Neural progenitor cell (in vitro differentiated cells): ENCODE measurements around the gene C1orf74. TPM values are rescaled to one million over a fixed set of nuclear protein-coding genes. Genes with fewer than 3 reads are reported as not detected.

Experiments used
- DNase-seq: peaks from one replicate; pipeline ENCODE4 v3.0.0-alpha.2; 2016; ENCODE audit warnings: low spot score
- H2AFZ ChIP-seq: fragments of 200-600 bp; sonication (generic); replicated peaks from 2 replicates; pipeline ENCODE4 v1.6.1; 2016; ENCODE audit warnings: antibody characterized with exemption
- H3F3A ChIP-seq: fragments of 200-600 bp; sonication (generic); 2 replicates; pipeline ENCODE4 v1.6.1; 2016; ENCODE audit warnings: antibody characterized with exemption, low read depth
- H3K27ac ChIP-seq: fragments of 200-600 bp; sonication (generic); 2 replicates; pipeline ENCODE4 v1.5.1; 2016; ENCODE audit warnings: mild to moderate bottlenecking
- H3K27me3 ChIP-seq: fragments of 200-600 bp; sonication (generic); 2 replicates; pipeline ENCODE4 v1.6.1; 2016; ENCODE audit warnings: mild to moderate bottlenecking, moderate library complexity
- H3K36me3 ChIP-seq: fragments of 200-600 bp; sonication (generic); 2 replicates; pipeline ENCODE4 v1.5.1; 2016
- H3K4me1 ChIP-seq: fragments of 200-600 bp; sonication (generic); 2 replicates; pipeline ENCODE4 v1.6.1; 2016; ENCODE audit warnings: mixed run types
- H3K4me2 ChIP-seq: fragments of 200-600 bp; sonication (generic); 2 replicates; pipeline ENCODE4 v1.6.1; 2016
- H3K4me3 ChIP-seq: fragments of 200-600 bp; sonication (generic); 2 replicates; pipeline ENCODE4 v1.5.1; 2016
- H3K79me2 ChIP-seq: fragments of 200-600 bp; sonication (generic); 2 replicates; pipeline ENCODE4 v1.6.1; 2016; ENCODE audit warnings: low read depth
- H3K9ac ChIP-seq: fragments of 200-600 bp; sonication (generic); 2 replicates; pipeline ENCODE4 v1.6.1; 2016
- H3K9me3 ChIP-seq: fragments of 200-600 bp; sonication (generic); 2 replicates; pipeline ENCODE4 v1.5.1; 2016; ENCODE audit warnings: low read depth
- H4K20me1 ChIP-seq: fragments of 200-600 bp; sonication (generic); 2 replicates; pipeline ENCODE4 v1.6.1; 2016; ENCODE audit warnings: low read depth
- H3K27ac Mint-ChIP-seq: 3 replicates; pipeline ENCODE4 v1.8.0; 2021; ENCODE audit warnings: mixed read lengths
- H3K27me3 Mint-ChIP-seq: 2 replicates; pipeline ENCODE4 v1.8.0; 2022; ENCODE audit warnings: low read depth, mild to moderate bottlenecking, inconsistent platforms, moderate library complexity, mixed read lengths; ENCODE audit not compliant: insufficient read depth
- H3K36me3 Mint-ChIP-seq: 3 replicates; pipeline ENCODE4 v1.8.0; 2021; ENCODE audit warnings: mixed read lengths
- H3K4me1 Mint-ChIP-seq: 3 replicates; pipeline ENCODE4 v1.8.0; 2021; ENCODE audit warnings: mixed read lengths
- H3K4me3 Mint-ChIP-seq: 3 replicates; pipeline ENCODE4 v1.8.0; 2021; ENCODE audit warnings: mild to moderate bottlenecking, moderate library complexity, mixed read lengths
- H3K9me3 Mint-ChIP-seq: 3 replicates; pipeline ENCODE4 v1.8.0; 2020; ENCODE audit warnings: mixed read lengths
- EZH2 ChIP-seq: fragments of 200-600 bp; sonication (generic); IDR thresholded peaks from 2 replicates; pipeline ENCODE4 v1.6.1; 2017; ENCODE audit warnings: antibody characterized with exemption, mild to moderate bottlenecking, moderate library complexity
- EZH2phosphoT487 ChIP-seq: fragments of 200-600 bp; sonication (generic); IDR thresholded peaks from 2 replicates; pipeline ENCODE4 v1.6.1; 2017; ENCODE audit warnings: antibody characterized with exemption
- total RNA-seq: library from RNA; depleted of rRNA; stranded (reverse); fragments of >200 nt; gene quantifications from 2 replicates; pipeline ENCODE4 v1.2.3, GENCODE V29; 2015; ENCODE audit warnings: low replicate concordance
- TF ChIP-seq, protein P1 (sequence below): fragments of 200-600 bp; sonication (generic); IDR thresholded peaks from 2 replicates; pipeline ENCODE4 v1.5.1; 2017; ENCODE audit warnings: antibody characterized with exemption, mild to moderate bottlenecking

Gene C1orf74
- total RNA-seq, 1 donor from 2014 or later: 7.7 TPM

- Histone ChIP-seq H3F3A (peaks cover 4% of the 10 kb centered on the region), H3K4me1 (peaks cover 3% of the 10 kb centered on the region), H3K79me2 (no peaks in the 10 kb centered on the region), H2AFZ (no peak overlapping the region), H3K4me2 (no peak overlapping the region), H3K9ac (no peak overlapping the region), H3K9me3 (no peaks in the 10 kb centered on the region), H3K36me3 (no peaks in the 10 kb centered on the region), H4K20me1 (no peaks in the 10 kb centered on the region), H3K27ac (no peak overlapping the region), H3K4me3 (no peak overlapping the region), H3K27me3 (peaks cover 38% of the 10 kb centered on the region)
- no peak overlapping the region for H3K27ac Mint-ChIP-seq
- H3K27me3 Mint-ChIP-seq: peaks cover 25% of the 10 kb centered on the region
- H3K36me3 Mint-ChIP-seq: no peaks in the 10 kb centered on the region
- no peak for DNase-seq
- no peak overlapping the region for H3K4me3 Mint-ChIP-seq
- TF ChIP-seq, protein P1, sequence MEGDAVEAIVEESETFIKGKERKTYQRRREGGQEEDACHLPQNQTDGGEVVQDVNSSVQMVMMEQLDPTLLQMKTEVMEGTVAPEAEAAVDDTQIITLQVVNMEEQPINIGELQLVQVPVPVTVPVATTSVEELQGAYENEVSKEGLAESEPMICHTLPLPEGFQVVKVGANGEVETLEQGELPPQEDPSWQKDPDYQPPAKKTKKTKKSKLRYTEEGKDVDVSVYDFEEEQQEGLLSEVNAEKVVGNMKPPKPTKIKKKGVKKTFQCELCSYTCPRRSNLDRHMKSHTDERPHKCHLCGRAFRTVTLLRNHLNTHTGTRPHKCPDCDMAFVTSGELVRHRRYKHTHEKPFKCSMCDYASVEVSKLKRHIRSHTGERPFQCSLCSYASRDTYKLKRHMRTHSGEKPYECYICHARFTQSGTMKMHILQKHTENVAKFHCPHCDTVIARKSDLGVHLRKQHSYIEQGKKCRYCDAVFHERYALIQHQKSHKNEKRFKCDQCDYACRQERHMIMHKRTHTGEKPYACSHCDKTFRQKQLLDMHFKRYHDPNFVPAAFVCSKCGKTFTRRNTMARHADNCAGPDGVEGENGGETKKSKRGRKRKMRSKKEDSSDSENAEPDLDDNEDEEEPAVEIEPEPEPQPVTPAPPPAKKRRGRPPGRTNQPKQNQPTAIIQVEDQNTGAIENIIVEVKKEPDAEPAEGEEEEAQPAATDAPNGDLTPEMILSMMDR: no peak
- TF ChIP-seq EZH2 (no peak), EZH2phosphoT487 (no peak)
- H3K9me3 Mint-ChIP-seq: peaks cover 13% of the 10 kb centered on the region
- H3K4me1 Mint-ChIP-seq: peaks cover 4% of the 10 kb centered on the region
Measured at GRCh38 chr1:209803568-209803967, 19.2 kb upstream of the C1orf74 start.

GRCh38 chr1:209802780-209803152 lies 18.4 kb upstream of the C1orf74 start:
- Mint-ChIP-seq H3K27ac (no peak overlapping the region), H3K4me1 (peaks cover 4% of the 10 kb centered on the region), H3K9me3 (peaks cover 13% of the 10 kb centered on the region), H3K4me3 (no peak overlapping the region), H3K36me3 (no peaks in the 10 kb centered on the region), H3K27me3 (peaks cover 25% of the 10 kb centered on the region)
- peaks cover 3% of the 10 kb centered on the region for H3K4me1 ChIP-seq
- no peak overlapping the region for H3K27ac ChIP-seq
- no peak overlapping the region for H3K9ac ChIP-seq
- no peak for DNase-seq
- no peaks in the 10 kb centered on the region for H3K79me2 ChIP-seq
- no peaks in the 10 kb centered on the region for H3K9me3 ChIP-seq
- no peak overlapping the region for H3K4me3 ChIP-seq
- H3K4me2 ChIP-seq: no peak overlapping the region
- H2AFZ ChIP-seq: no peak overlapping the region
- H3K27me3 ChIP-seq: peaks cover 38% of the 10 kb centered on the region
- TF ChIP-seq, protein P1: no peak
- TF ChIP-seq EZH2 (no peak), EZH2phosphoT487 (no peak)
- no peaks in the 10 kb centered on the region for H3K36me3 ChIP-seq
- H4K20me1 ChIP-seq: no peaks in the 10 kb centered on the region
- H3F3A ChIP-seq: peaks cover 4% of the 10 kb centered on the region

GRCh38 chr1:209802117-209802779 lies 17.9 kb upstream of the C1orf74 start:
- no peak overlapping the region for H3K4me2 ChIP-seq
- no peaks in the 10 kb centered on the region for H3K9me3 ChIP-seq
- H3K36me3 ChIP-seq: no peaks in the 10 kb centered on the region
- Mint-ChIP-seq H3K4me3 (no peak overlapping the region), H3K36me3 (no peaks in the 10 kb centered on the region), H3K27me3 (peaks cover 25% of the 10 kb centered on the region), H3K27ac (no peak overlapping the region), H3K9me3 (peaks cover 13% of the 10 kb centered on the region), H3K4me1 (peaks cover 4% of the 10 kb centered on the region)
- no peak overlapping the region for H3K9ac ChIP-seq
- TF ChIP-seq EZH2 (no peak), EZH2phosphoT487 (no peak)
- TF ChIP-seq, protein P1: no peak
- H3K79me2 ChIP-seq: no peaks in the 10 kb centered on the region
- H3K4me1 ChIP-seq: peaks cover 3% of the 10 kb centered on the region
- no peak for DNase-seq
- H4K20me1 ChIP-seq: no peaks in the 10 kb centered on the region
- no peak overlapping the region for H3K27ac ChIP-seq
- peaks cover 4% of the 10 kb centered on the region for H3F3A ChIP-seq
- peaks cover 38% of the 10 kb centered on the region for H3K27me3 ChIP-seq
- H2AFZ ChIP-seq: no peak overlapping the region
- H3K4me3 ChIP-seq: no peak overlapping the region
